ENCODE measurements around the gene CSTPP1. TPM values are rescaled to one million over a fixed set of nuclear protein-coding genes. Genes with fewer than 3 reads are reported as not detected.

The CSTPP1 gene
- total and polyA plus RNA-seq, 2 of the 4 experiments (the other 2 are of a cell fraction) = 22.0 to 35.7 TPM

DNA sequence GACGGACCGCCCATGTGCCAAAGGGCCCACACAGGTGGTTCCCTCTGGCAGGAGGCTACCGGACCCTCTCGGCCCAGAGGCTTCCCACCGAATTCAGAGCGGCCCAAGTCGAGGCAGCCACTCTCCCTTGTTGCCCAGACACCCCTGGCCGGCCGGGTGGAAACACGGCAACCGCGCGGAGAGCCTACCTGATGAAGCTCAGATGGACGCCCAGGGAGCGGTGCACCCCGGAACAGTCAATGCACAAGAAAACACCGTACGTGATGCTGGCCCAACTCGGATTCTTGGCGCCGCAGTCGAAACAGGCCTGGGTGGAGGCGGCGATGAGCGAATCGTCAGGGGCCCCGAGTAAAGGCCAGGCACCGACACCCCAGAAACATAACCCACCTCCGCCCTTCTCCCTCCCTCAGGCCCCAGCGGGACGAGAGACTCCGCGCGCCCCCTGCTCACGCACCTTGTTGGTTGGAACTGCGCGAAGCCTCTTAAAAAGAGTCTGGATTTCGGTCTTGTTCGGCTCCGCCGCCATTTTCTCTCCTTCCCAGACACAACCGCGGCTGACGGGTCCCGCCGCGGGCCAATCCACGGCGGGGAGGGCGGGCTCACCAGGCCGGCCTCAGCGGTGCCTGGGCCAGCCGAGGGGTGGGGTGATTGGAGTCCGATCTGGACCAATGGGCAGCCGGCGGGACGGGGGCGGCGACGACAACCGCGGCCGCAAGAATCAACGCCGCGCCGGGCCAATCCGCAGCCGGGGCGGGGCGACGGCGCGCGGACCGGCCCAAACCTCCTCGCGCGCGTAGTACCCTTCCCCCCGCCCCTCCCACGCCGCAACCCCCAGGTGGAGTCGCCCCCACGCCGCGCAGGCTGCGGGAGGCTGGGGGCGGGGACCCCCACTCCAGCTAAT lies 240.0 kb downstream of the CSTPP1 start, which contains the start of gene ARFGAP2:
ARFGAP2 (minus strand) TSS at position 552 of the 901 bp plus-strand sequence; CDS start at position 526, 26 bp downstream.
- peak within 1 kb of the TSS; percentile 98 for H3K4ac ChIP-seq (ENCODE audit: low read depth, low read length)
- H4K20me1 ChIP-seq (ENCODE audit: insufficient read depth, low read length) = peaks cover 13% of the 10 kb centered on the region; the same call in 1 of the 2 replicates
- peak within 1 kb of the TSS; percentile 100 for H2AK9ac ChIP-seq (replicated peaks; ENCODE audit: low read depth, low read length, poor library complexity)
- H3K27ac ChIP-seq (ENCODE audit: insufficient read depth, low read length) = peak within 1 kb of the TSS; percentile 97
- no peaks in the 10 kb centered on the region for H3K9me3 ChIP-seq (ENCODE audit: control insufficient read depth, insufficient read depth, low read length)
- in situ Hi-C loops (cut with MboI; ENCODE audit: low sequenced_read_pairs) = loop anchor here (5.0 kb wide), 1 partner anchor 86 kb away; no protein-coding TSS in a partner anchor
- H3K9ac ChIP-seq (ENCODE audit: low read depth, low read length) = peak within 1 kb of the TSS; percentile 97
- WGBS, 2 experiments (ENCODE audit: extremely low coverage in 2 of 2, insufficient read length in 1 of 2) = 1% methylated on average over 25 of the region's 89 CpGs; no CpG with 5 or more reads in 1 of the 2 experiments
- H3K9me1 ChIP-seq (ENCODE audit: insufficient read depth, low read length) = 0 out of 2 replicates have a peak, but pooled peaks cover 3% of the 10 kb centered on the region
- peak; percentile 97 for ATAC-seq (ENCODE audit: low read depth)
- H3K23ac ChIP-seq (ENCODE audit: low read depth, low read length) = peak within 1 kb of the TSS; percentile 96
- H4K91ac ChIP-seq (ENCODE audit: insufficient read depth, low read depth, low read length) = peak within 1 kb of the TSS; percentile 92
- H2BK15ac ChIP-seq (ENCODE audit: low read depth, low read length) = no peak within 1 kb of the TSS
- H4K8ac ChIP-seq (ENCODE audit: low read depth in 2 of 2, low read length in 2 of 2) = peak within 1 kb of the TSS; percentile 97 to 98
- intact Hi-C loops (cut with micrococcal nuclease) = loop anchor here (1.0 to 2.0 kb wide), 4 partner anchors 58 to 179 kb away; no protein-coding TSS in a partner anchor
- peak within 1 kb of the TSS; percentile 98 for H3K14ac ChIP-seq (replicated peaks; ENCODE audit: low read depth, low read length)
- H3K79me1 ChIP-seq (ENCODE audit: low read depth in 1 of 2, low read length in 2 of 2) = peaks cover 17 to 56% of the 10 kb centered on the region in 2 experiments
- no peak within 1 kb of the TSS; the same call in 1 of the 2 replicates for H2BK20ac ChIP-seq (ENCODE audit: low read depth, low read length)
- DNase-seq = peak; percentile 94
- peak within 1 kb of the TSS; percentile 93 for H3K56ac ChIP-seq (ENCODE audit: extremely low read depth, insufficient read depth, low read length)
- peak within 1 kb of the TSS; percentile 98 for H2AK5ac ChIP-seq (ENCODE audit: low read depth, low read length)
- H3K36me3 ChIP-seq (ENCODE audit: control insufficient read depth, insufficient read depth, low read length) = peaks cover 48% of the 10 kb centered on the region
- H3K18ac ChIP-seq (ENCODE audit: low read depth, low read length) = peak within 1 kb of the TSS; percentile 77
- H2BK120ac ChIP-seq (ENCODE audit: low read depth, low read length) = peak within 1 kb of the TSS; percentile 79
- peak within 1 kb of the TSS; percentile 99 for H3K4me2 ChIP-seq (ENCODE audit: low read depth, low read length)
- peak; percentile 81; the same call in 1 of the 2 replicates for TF ChIP-seq MAZ (IDR thresholded peaks at IDR 0.05; ENCODE audit: borderline replicate concordance, low read depth, low read length)
- TF ChIP-seq SMC3 (IDR thresholded peaks at IDR 0.05; ENCODE audit: low read depth, low read length) = no peak
- no peak for TF ChIP-seq RCOR1 (IDR thresholded peaks at IDR 0.05; ENCODE audit: insufficient replicate concordance, low read length)
- TF ChIP-seq BHLHE40 (IDR thresholded peaks at IDR 0.05; ENCODE audit: low read depth, low read length) = no peak
- TF ChIP-seq CHD1 (IDR thresholded peaks at IDR 0.05; ENCODE audit: low read depth, low read length) = 0 out of 2 replicates have a peak, but pooled peaks have one; percentile 58
- TF ChIP-seq POLR2A (IDR thresholded peaks at IDR 0.05; ENCODE audit: low read depth, low read length) = peak; percentile 72; the same call in 1 of the 2 replicates
- no peak; the same call in 1 of the 2 replicates for TF ChIP-seq MXI1 (IDR thresholded peaks at IDR 0.05; ENCODE audit: borderline replicate concordance, low read depth, low read length)
- dilution Hi-C loops (cut with HindIII; ENCODE audit: low sequenced_read_pairs, unreplicated experiment) = no loop called here
- peak within 1 kb of the TSS; percentile 86 for H4K5ac ChIP-seq (ENCODE audit: low read depth, low read length)
- H2AFZ ChIP-seq (replicated peaks; ENCODE audit: low read length, poor library complexity) = peak within 1 kb of the TSS; percentile 98
- peak within 1 kb of the TSS; percentile 92 for H3K4me3 ChIP-seq (ENCODE audit: insufficient read depth, low read depth, low read length)
- H3K4me1 ChIP-seq (ENCODE audit: control insufficient read depth, insufficient read depth, low read length) = peaks cover 9% of the 10 kb centered on the region
- H3K27me3 ChIP-seq (ENCODE audit: control insufficient read depth, insufficient read depth, low read length) = no peaks in the 10 kb centered on the region
- CTCF ChIA-PET = interaction anchor here (0.5 to 1.5 kb wide), 3 partner anchors 54 to 96 kb away, joined by 3 to 6 read pairs (median 5); no protein-coding TSS in a partner anchor
- H2BK5ac ChIP-seq (ENCODE audit: low read depth, low read length, poor library complexity, severe bottlenecking) = peak within 1 kb of the TSS; percentile 87
- BruUV-seq (replicated peaks) = no TSS peak
- POLR2A ChIA-PET (ENCODE audit: unreplicated experiment) = no interaction called here
